Neutrophil (primary cell): ENCODE results near the gene PEMT.

ENCODE experiments used
- H3K27ac ChIP-seq: fragments of 200-600 bp; sonication (generic); 2 replicates; pipeline ENCODE4 v1.5.1; 2016; ENCODE audit warnings: mild to moderate bottlenecking, moderate library complexity
- H3K27me3 ChIP-seq: fragments of 200-600 bp; sonication (generic); 2 replicates; pipeline ENCODE4 v1.6.0; 2016; ENCODE audit warnings: mild to moderate bottlenecking
- H3K36me3 ChIP-seq: fragments of 200-600 bp; sonication (generic); 2 replicates; pipeline ENCODE4 v1.5.1; 2017
- H3K4me1 ChIP-seq, 2 experiments: fragments of 200-600 bp in 1 of 2; sonication (generic) in 1 of 2; 1 replicate in 1 of 2; 2 replicates in 1 of 2; pipeline versions ENCODE4 v1.5.1 to v1.6.1; 2013 to 2016; ENCODE audit warnings: low read depth in 1 of 2, low read length in 1 of 2, mild to moderate bottlenecking in 1 of 2, moderate library complexity in 1 of 2; ENCODE audit not compliant: control insufficient read depth in 1 of 2, insufficient read depth in 1 of 2
- H3K4me3 ChIP-seq, 2 experiments: fragments of 200-600 bp in 1 of 2; sonication (generic) in 1 of 2; 1 replicate in 1 of 2; 2 replicates in 1 of 2; pipeline ENCODE4 v1.5.1; 2013 to 2016; ENCODE audit warnings: low read depth in 1 of 2, low read length in 1 of 2, mild to moderate bottlenecking in 1 of 2, moderate library complexity in 1 of 2
- H3K9me3 ChIP-seq: fragments of 200-600 bp; sonication (generic); 2 replicates; pipeline ENCODE4 v1.5.1; 2016
- TF ChIP-seq, protein P1 (sequence below): fragments of 200-600 bp; sonication (generic); IDR thresholded peaks from 2 replicates; pipeline ENCODE4 v1.5.1; 2016; ENCODE audit warnings: antibody characterized with exemption

PEMT gene

GRCh38 chr17:17508646-17509591 lies 82.6 kb downstream of the PEMT start:
- no peaks in the 10 kb centered on the region for H3K36me3 ChIP-seq
- H3K27ac ChIP-seq, result no peak overlapping the region
- no peaks in the 10 kb centered on the region for H3K4me1 ChIP-seq
- no peaks in the 10 kb centered on the region for H3K9me3 ChIP-seq
- H3K27me3 ChIP-seq, result no peaks in the 10 kb centered on the region
- H3K4me3 ChIP-seq, result no peak overlapping the region
- TF ChIP-seq, protein P1, sequence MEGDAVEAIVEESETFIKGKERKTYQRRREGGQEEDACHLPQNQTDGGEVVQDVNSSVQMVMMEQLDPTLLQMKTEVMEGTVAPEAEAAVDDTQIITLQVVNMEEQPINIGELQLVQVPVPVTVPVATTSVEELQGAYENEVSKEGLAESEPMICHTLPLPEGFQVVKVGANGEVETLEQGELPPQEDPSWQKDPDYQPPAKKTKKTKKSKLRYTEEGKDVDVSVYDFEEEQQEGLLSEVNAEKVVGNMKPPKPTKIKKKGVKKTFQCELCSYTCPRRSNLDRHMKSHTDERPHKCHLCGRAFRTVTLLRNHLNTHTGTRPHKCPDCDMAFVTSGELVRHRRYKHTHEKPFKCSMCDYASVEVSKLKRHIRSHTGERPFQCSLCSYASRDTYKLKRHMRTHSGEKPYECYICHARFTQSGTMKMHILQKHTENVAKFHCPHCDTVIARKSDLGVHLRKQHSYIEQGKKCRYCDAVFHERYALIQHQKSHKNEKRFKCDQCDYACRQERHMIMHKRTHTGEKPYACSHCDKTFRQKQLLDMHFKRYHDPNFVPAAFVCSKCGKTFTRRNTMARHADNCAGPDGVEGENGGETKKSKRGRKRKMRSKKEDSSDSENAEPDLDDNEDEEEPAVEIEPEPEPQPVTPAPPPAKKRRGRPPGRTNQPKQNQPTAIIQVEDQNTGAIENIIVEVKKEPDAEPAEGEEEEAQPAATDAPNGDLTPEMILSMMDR, result no peak

DNA sequence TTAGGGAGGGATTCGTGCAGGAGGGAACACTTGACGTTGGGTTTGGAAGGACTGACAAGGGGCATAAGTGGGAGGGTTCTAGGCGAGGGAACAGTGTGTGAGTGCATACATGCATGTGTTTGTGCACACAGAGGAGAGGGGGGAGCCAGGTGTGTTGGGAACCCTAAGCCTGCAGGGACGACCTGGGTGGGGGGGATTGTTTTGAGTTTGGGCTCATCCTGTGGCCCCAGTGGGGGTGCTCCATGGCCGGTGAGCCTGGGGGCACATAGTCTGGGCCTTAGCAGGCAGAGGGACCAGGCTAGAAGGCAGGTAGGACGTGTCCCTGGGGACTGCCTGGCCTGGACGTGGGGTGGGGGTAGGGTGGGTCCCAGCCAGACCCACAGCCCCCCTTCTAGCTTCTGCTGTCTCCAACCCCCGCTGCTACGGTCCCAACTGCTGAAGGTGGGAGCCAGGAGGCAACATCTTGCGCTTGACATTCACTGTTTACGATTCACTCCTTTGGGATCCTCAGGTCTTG lies 83.4 kb downstream of the PEMT start:
- Histone ChIP-seq H3K4me3 (no peak overlapping the region), H3K4me1 (no peaks in the 10 kb centered on the region), H3K27me3 (no peaks in the 10 kb centered on the region), H3K27ac (no peak overlapping the region), H3K9me3 (no peaks in the 10 kb centered on the region), H3K36me3 (no peaks in the 10 kb centered on the region)
- TF ChIP-seq, protein P1, result no peak

DNA sequence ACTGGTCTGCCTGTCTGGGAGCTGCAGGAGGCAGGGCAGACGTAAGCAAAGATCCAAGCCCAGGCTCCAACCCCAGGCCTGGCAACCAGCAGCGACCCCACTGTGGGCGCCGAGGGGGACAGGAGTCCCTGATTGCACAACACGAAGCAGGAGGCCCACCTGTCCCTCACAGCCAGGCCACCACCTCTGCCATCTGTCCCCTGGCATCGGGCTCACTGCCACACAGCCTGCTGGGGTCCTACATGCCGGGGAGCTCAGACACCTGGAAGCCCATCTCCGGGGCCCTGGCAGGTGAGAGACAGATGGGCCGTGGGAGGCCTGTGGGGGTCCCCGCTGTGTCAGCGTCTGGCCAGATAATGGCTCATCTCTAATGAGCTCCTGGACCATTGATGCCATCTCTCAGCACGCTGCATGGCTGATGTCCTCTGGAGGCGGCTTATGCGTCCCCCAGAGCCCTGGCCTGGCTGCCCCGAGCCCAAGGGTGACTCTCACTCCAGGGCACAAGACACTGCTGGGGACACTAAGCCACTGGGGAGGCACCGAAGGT lies 84.0 kb downstream of the PEMT start:
- no peak overlapping the region for H3K4me3 ChIP-seq
- H3K4me1 ChIP-seq, result no peaks in the 10 kb centered on the region
- H3K9me3 ChIP-seq, result no peaks in the 10 kb centered on the region
- TF ChIP-seq, protein P1, result no peak
- H3K36me3 ChIP-seq, result no peaks in the 10 kb centered on the region
- no peaks in the 10 kb centered on the region for H3K27me3 ChIP-seq
- H3K27ac ChIP-seq, result no peak overlapping the region

GRCh38 chr17:17506893-17507464 lies 84.5 kb downstream of the PEMT start:
- no peaks in the 10 kb centered on the region for H3K4me1 ChIP-seq
- H3K36me3 ChIP-seq, result no peaks in the 10 kb centered on the region
- H3K4me3 ChIP-seq, result no peak overlapping the region
- H3K27ac ChIP-seq, result no peak overlapping the region
- H3K27me3 ChIP-seq, result no peaks in the 10 kb centered on the region
- TF ChIP-seq, protein P1, result no peak
- H3K9me3 ChIP-seq, result no peaks in the 10 kb centered on the region

- H3K27ac ChIP-seq, result no peak overlapping the region
- TF ChIP-seq, protein P1, result no peak
- H3K36me3 ChIP-seq, result no peaks in the 10 kb centered on the region
- no peaks in the 10 kb centered on the region for H3K4me1 ChIP-seq
- H3K4me3 ChIP-seq, result no peak overlapping the region
- no peaks in the 10 kb centered on the region for H3K9me3 ChIP-seq
- no peaks in the 10 kb centered on the region for H3K27me3 ChIP-seq
These were observed 85.2 kb downstream of the PEMT start for GRCh38 chr17:17506181-17506741.
